EL (cell line): Measurements from ENCODE around the gene CGB5.
A peak's percentile ranks its signal among the peaks of the same experiment; 100 is the strongest.
"Not testable (repeated sequence)": the region's sequence is repeated elsewhere in the genome, so short reads cannot be mapped to it uniquely, and the experiment has no call there.

Source experiments
- DNase-seq: peaks from one replicate; pipeline ENCODE4 v3.0.0-alpha.2; 2016

Gene CGB5

GRCh38 chr19:49022116-49022515 lies 21.5 kb upstream of the CGB5 start:
- DNase-seq = no peak

- not testable (repeated sequence) for DNase-seq
Observed at GRCh38 chr19:49024233-49024632, 19.4 kb upstream of the CGB5 start, which contains the start of gene CGB3. CGB3 (minus strand) TSS chr19:49024333; CDS start chr19:49023971, 362 bp downstream.

- not testable (repeated sequence) for DNase-seq
Observed at GRCh38 chr19:49025088-49025487, 18.6 kb upstream of the CGB5 start.

GRCh38 chr19:49025599-49025998 lies 18.0 kb upstream of the CGB5 start:
- not testable (repeated sequence) for DNase-seq

GRCh38 chr19:49028686-49029085 lies 15.0 kb upstream of the CGB5 start:
- not testable (repeated sequence) for DNase-seq

- peak; percentile 55 for DNase-seq
Observed at GRCh38 chr19:49029749-49030148, 13.9 kb upstream of the CGB5 start.

- not testable (repeated sequence) for DNase-seq
Observed at GRCh38 chr19:49030323-49030722, 13.3 kb upstream of the CGB5 start.

GRCh38 chr19:49031642-49032301 lies 11.9 kb upstream of the CGB5 start, which contains the start of gene CGB2:
CGB2 (plus strand) TSS chr19:49031890; CDS start chr19:49032096, 206 bp downstream.
- not testable (repeated sequence) for DNase-seq

- DNase-seq = not testable (repeated sequence)
Observed at GRCh38 chr19:49036815-49037214, 6.8 kb upstream of the CGB5 start, which contains the start of gene CGB1. CGB1 (minus strand) TSS chr19:49036895; CDS start chr19:49036711, 184 bp downstream.

GRCh38 chr19:49038111-49038510 lies 5.5 kb upstream of the CGB5 start:
- not testable (repeated sequence) for DNase-seq

GRCh38 chr19:49038557-49039276 lies 4.9 kb upstream of the CGB5 start:
- peak; percentile 89 for DNase-seq

- not testable (repeated sequence) for DNase-seq
Observed at GRCh38 chr19:49039736-49040135, 3.9 kb upstream of the CGB5 start.

- DNase-seq = peak; percentile 59
Observed at GRCh38 chr19:49042177-49042576, 1.5 kb upstream of the CGB5 start.

- DNase-seq = not testable (repeated sequence)
Observed at GRCh38 chr19:49042666-49043065, 982 bp upstream of the CGB5 start.

GRCh38 chr19:49049011-49049410 lies 5.4 kb downstream of the CGB5 start, which contains the start of gene CGB8:
CGB8 (minus strand) TSS chr19:49049111; CDS start chr19:49048739, 372 bp downstream.
- not testable (repeated sequence) for DNase-seq

- not testable (repeated sequence) for DNase-seq
Observed at GRCh38 chr19:49049834-49050233, 6.2 kb downstream of the CGB5 start.

GRCh38 chr19:49050376-49051033 lies 6.9 kb downstream of the CGB5 start:
- DNase-seq = peak; percentile 76

GRCh38 chr19:49056101-49056901 lies 12.7 kb downstream of the CGB5 start:
- DNase-seq = peak; percentile 74

- not testable (repeated sequence) for DNase-seq
Observed at GRCh38 chr19:49056902-49057596, 13.4 kb downstream of the CGB5 start.

GRCh38 chr19:49057636-49058234 lies 14.1 kb downstream of the CGB5 start, which contains the start of gene CGB7:
CGB7 (minus strand) TSS chr19:49057749; CDS start chr19:49055375, 2,374 bp downstream.
- DNase-seq = peak; percentile 84

GRCh38 chr19:49058562-49058961 lies 14.9 kb downstream of the CGB5 start:
- peak; percentile 43 for DNase-seq
